Measurements from ENCODE around the gene WIPF3.

The WIPF3 gene

GRCh38 chr7:29848941-29849340, 42.6 kb downstream of the WIPF3 start:
- no peak for DNase-seq

GRCh38 chr7:29851487-29851886, 45.2 kb downstream of the WIPF3 start:
- no peak for DNase-seq

GRCh38 chr7:29852457-29852856, 46.1 kb downstream of the WIPF3 start:
- DNase-seq = no peak

- DNase-seq = no peak
Observed at GRCh38 chr7:29853072-29853471, 46.8 kb downstream of the WIPF3 start.

GRCh38 chr7:29853789-29854188, 47.5 kb downstream of the WIPF3 start:
- no peak for DNase-seq

- DNase-seq = no peak
Observed at GRCh38 chr7:29854257-29854938, 48.1 kb downstream of the WIPF3 start.

DNA sequence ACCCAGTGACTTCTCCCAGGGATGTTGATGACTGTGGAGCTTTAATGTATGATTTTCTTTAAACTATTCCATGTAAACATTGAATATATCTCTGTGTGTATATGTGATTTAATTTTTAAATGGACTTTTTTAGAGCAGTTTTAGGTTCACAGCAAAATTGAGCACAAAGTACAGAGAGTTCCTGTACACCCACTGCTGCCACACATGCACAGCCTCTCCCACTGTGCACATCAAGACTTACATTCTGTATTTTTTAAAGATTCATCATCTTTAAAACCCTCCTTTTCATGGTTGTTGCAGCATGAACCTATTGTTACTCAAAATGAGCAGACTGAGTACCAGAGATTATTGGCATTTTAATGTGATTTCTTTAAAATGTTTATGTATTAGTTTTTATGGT, 51.3 kb downstream of the WIPF3 start:
- no peak for DNase-seq

DNA sequence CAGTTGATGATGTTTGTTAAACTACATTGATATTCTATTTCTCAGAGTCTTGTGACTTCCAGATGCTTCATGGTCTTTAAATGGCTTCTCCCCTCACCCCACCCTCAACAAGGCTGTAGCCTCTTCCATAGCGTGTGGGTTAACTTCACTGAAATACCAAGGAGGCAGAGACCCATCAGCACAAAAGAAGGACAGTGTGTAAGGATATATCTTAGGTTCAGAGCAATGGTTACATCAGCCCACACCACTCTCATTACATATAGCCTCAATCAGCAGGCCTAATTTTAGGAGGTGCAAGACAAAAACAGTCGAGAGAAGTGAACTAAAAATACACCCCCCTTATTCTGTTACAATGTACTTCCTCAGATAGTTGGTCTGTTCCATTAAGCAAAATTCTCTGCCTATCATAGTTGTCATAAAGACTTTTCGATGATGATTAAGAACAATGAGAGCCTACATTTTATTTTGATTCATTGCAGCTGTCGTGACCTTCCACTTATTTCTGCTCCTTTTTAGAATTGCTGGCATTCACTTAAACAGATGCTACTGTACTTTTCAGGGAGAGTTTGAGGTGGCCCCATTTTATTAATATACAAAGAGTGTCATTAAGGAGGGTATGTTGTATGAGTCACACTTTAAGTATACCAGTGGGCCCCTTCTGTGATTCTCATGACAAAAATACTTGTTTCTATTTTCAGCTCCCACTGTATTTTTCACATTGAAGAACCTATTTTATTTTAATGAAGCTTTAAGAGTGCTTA, 52.1 kb downstream of the WIPF3 start:
- DNase-seq = no peak

DNA sequence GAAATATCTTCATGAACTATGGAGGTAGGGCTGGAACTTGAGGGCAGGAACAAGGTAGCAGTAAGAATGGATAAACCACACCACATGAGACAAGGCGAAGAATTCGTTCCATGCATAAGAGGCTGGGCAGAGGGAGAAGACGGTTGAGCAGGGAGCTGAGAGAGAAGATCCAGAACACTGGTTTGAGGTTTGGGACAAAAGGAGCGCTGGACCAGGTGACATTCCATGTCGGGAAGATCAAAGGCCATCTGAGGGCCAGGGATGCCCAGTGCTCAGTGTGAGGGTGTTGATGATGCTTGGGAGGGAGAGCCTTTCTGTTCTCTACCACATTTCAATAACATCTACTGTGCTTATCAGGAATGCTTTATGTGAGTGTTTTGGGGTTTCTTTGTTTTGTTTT, 52.8 kb downstream of the WIPF3 start:
- no peak for DNase-seq

GRCh38 chr7:29859524-29860185, 53.3 kb downstream of the WIPF3 start:
- no peak for DNase-seq

GRCh38 chr7:29860186-29860585, 53.9 kb downstream of the WIPF3 start:
- no peak for DNase-seq

DNA sequence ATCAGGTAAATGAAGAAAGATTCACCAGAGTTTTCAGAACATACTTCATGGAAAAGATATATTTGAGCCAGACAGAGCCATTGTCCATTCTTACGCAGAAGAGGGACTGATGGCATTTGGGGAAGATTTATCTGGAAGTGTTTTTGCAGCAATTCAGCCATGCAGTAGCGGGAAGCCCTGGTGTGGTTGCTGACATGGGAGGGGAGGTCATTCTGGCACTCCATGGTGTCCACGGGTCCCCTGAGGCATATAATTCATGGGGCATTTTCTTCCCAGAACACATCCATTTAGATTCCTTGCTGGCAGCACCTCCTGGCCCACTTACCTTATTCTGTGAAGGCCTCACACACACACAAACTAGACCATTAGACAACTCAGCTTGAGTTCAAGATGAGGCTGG, 55.6 kb downstream of the WIPF3 start:
- no peak for DNase-seq

- no peak for DNase-seq
Observed at GRCh38 chr7:29864656-29865055, 58.3 kb downstream of the WIPF3 start.

- DNase-seq = no peak
Observed at GRCh38 chr7:29865526-29865925, 59.2 kb downstream of the WIPF3 start.

- DNase-seq = no peak
Observed at GRCh38 chr7:29866490-29866930, 60.2 kb downstream of the WIPF3 start.

DNA sequence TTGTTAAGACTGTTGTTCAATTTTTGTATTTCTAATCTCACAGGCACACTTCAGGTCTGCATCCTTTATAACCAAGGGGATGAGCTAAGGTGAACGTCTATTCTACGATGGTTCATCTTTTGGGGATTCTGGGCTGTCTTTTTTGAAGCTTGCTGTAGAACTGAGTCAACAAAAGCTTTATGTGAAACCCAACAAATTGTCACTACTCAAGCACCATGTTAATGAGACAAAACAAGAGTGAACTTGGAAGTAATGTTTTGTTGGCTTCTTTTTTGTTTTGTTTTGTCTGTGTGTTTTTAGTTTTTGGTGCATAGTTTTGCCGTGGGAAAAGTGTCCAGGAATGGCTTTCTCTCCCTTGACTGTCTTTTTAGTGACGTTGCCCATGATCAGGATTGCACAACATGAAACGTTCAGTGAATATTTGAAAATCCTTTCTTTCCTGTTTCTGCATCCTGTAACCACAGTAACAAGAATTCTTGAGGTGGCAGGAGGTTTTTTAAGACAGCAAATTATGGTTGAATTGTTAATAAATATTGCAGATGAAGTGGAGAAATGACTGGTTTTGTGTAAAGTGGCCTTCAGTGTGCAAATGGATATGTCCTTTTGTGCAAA, 65.6 kb downstream of the WIPF3 start:
- DNase-seq = no peak

DNA sequence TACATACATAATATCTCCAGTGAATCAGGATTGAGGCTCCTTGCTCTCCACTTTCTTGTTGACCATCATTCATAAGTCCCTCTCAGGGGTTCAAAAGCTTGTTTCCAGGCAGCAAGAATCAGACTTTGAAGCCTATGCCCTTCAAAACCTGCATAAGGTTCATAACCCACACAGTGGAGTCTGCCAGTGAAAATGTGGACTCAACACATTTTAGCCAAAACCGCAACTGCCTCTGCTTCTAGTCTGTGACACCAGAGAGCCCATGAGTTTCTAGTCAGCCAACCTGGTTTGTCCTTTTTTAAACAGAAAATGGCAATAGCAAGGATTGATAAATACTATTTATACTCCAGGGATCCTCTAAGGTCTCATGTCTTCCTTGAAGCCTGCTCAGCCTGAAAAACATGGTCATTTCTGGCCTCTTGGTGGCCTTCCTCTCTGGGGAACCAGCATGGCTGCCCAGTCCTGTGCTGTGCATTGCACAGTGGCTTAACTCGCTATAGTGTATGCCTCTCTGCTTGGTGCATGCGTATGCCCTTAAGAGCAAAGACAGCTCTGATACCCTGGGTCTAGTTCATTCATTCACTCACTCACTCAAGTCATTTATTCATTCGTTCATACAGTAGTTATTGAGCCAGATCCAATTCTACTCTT, 67.5 kb downstream of the WIPF3 start:
- DNase-seq = no peak

DNA sequence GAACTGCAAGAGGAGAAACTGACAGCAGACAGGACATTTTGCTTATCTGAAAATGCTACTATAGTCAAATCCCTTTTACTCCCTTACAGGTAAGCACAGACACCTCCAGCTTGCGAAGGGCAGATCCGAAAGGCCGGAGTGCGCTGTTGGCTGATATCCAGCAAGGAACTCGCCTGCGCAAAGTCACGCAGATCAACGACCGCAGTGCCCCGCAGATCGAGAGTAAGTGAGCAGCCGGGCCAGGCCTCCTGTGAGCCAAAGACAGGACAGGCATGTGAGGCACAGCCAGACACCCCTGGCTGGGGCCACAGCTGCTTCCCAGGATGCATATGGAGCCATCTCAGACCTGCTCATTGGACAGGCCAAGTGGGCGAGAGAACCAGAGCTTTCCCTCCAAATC, 69.4 kb downstream of the WIPF3 start:
- no peak for DNase-seq

DNA sequence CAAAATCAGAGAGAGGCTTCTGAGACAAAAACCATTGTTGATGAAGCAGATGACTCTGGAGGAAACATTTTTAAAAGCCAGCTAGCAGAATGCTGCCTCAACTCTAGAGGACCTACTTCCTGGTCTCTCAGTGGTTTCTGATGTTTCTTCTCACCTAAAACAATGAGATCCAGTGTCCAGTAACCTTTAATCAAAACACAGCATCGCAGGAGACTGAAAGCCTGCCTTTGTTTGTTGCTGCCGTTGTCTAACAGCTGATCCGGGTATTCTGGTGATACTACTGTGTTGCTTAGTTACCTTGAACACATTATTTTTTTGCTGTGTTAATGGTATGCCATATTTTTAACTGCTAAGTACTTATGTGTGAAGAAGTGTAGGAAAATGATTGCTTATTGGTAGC, 70.9 kb downstream of the WIPF3 start:
- DNase-seq = no peak

- peak; percentile 15 for DNase-seq
Observed at GRCh38 chr7:29878081-29878688, 71.9 kb downstream of the WIPF3 start.

- DNase-seq = no peak
Observed at GRCh38 chr7:29879609-29880008, 73.3 kb downstream of the WIPF3 start.

DNA sequence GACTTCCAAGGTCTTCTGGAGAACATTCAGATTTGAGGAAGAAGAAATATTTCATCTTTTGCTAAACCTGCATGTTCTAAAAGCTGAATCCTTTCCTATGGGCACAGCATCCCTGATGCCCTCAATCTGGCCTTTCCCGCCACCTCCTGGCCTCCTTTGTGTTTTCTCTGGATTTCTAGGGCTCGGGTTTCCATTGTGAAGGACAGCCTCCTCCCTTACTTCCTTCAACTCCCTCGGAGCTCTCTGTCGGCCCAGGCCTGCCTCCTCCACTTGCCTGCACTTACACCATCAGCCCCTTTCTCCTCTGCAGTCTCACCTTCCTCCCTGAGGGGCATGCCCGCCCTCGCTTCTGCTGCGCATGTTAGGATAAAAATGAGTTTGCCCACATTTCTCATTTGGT, 75.4 kb downstream of the WIPF3 start:
- DNase-seq = no peak

DNA sequence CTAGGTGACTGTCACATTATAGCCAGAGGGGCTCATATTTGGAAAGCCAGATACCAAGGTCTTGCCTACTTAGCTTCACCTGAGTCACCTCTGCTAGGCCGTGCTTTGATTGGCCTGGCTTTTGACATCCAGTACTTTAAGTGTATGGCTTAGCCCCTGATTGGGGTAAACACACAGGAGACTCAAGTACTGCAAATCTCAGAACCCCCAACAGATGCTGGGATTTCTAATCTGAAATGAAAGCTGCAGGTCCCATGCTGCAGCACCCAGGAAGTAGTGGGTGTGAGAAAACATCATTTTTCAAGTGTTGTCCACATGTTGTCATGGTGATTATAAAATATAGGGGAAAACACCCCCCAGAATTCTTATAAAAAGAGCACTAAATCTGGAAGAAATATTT, 76.2 kb downstream of the WIPF3 start:
- DNase-seq = no peak

Data from activated CD4-positive, alpha-beta T cell treated with anti-CD3 and anti-CD28 coated beads, Interleukin-2, amount 50 U/mL, for 1 hour (primary cell).